Esophagus squamous epithelium (tissue), 5 donors: ENCODE measurements around the gene LYRM2. TPM values are rescaled to one million over a fixed set of nuclear protein-coding genes. Genes with fewer than 3 reads are reported as not detected.

Experiments
- DNase-seq: peaks from one replicate; lab custom pipeline; 2025; lab: John Stamatoyannopoulos, UW
- H3K27ac ChIP-seq, 4 donors: fragments of 200-600 bp; sonication (generic); one replicate each; pipeline ENCODE4 v1.5.1; 2016 to 2019; ENCODE audit warnings: mild to moderate bottlenecking in 1 of 4
- H3K27me3 ChIP-seq, 4 donors: fragments of 200-600 bp; sonication (generic); 1 replicate in 3 of 4; 2 replicates in 1 of 4; pipeline versions ENCODE4 v1.5.1 to v1.6.0; 2017 to 2021; ENCODE audit warnings: antibody characterized with exemption in 1 of 4
- H3K36me3 ChIP-seq, 3 donors: fragments of 200-600 bp; sonication (generic); one replicate each; pipeline ENCODE4 v1.5.1; 2016 to 2019
- H3K4me1 ChIP-seq, 3 donors: fragments of 200-600 bp; sonication (generic); one replicate each; pipeline ENCODE4 v1.5.1; 2017 to 2019
- H3K4me3 ChIP-seq, 4 donors: fragments of 200-600 bp; sonication (generic); 1 replicate in 3 of 4; 2 replicates in 1 of 4; pipeline ENCODE4 v1.5.1; 2016 to 2019; ENCODE audit warnings: mild to moderate bottlenecking in 2 of 4, moderate library complexity in 1 of 4
- H3K9me3 ChIP-seq, 3 donors: fragments of 200-600 bp; sonication (generic); one replicate each; pipeline ENCODE4 v1.5.1; 2016 to 2019
- CTCF ChIP-seq, 6 experiments: fragments of 450-650 bp in 4 of 6; fragments of 200-600 bp in 2 of 6; sonication (generic) in 2 of 6; IDR thresholded peaks; one replicate each; pipeline ENCODE4 v1.5.1; 2016 to 2019; ENCODE audit warnings: antibody characterized with exemption in 6 of 6, mild to moderate bottlenecking in 4 of 6, moderate library complexity in 4 of 6
- POLR2A ChIP-seq, 4 donors: fragments of 450-650 bp; IDR thresholded peaks; one replicate each; pipeline ENCODE4 v1.6.1; 2017; ENCODE audit warnings: antibody characterized with exemption in 4 of 4, mild to moderate bottlenecking in 4 of 4, moderate library complexity in 3 of 4
- WGBS, 2 donors: methylation state at CpG; one replicate each; pipeline ENCODE4 v1.1.5; 2018; 5-methylcytosine and 5-hydroxymethylcytosine counted together
- intact Hi-C: fragments of 100-400 bp; cut with DNase I; formaldehyde crosslinking; loops from one replicate; pipeline ENCODE4 v1.15.0; 2022
- total RNA-seq, 4 donors: library from RNA; depleted of rRNA; stranded (reverse); fragments of >200 nt; gene quantifications; one replicate each; pipeline ENCODE4 v1.1.0, GENCODE V29; 2016
- donor health status: DM: yes; HTN: yes; CAD: no.

Gene LYRM2
- total RNA-seq, 4 donors from 2014 or later: 4.6 to 16.6 (median 15.1) TPM

- Histone ChIP-seq H3K36me3 (no peaks in the 10 kb centered on the region), H3K4me1 (no peaks in the 10 kb centered on the region), H3K27ac (no peak overlapping the region), H3K9me3 (no peaks in the 10 kb centered on the region), H3K27me3 (no peaks in the 10 kb centered on the region), H3K4me3 (no peak overlapping the region)
- intact Hi-C loops: no loop called here
- no peak for DNase-seq
- 60 to 76% methylated on average over 2 of the region's 2 CpGs for WGBS, 2 donors
- TF ChIP-seq POLR2A (IDR thresholded peaks at IDR 0.05): no peak
- no peak for TF ChIP-seq CTCF (IDR thresholded peaks at IDR 0.05)
Measured at GRCh38 chr6:89574910-89575561, 63.5 kb downstream of the LYRM2 start.

- Histone ChIP-seq H3K4me3 (no peak overlapping the region), H3K27ac (no peak overlapping the region)
- TF ChIP-seq CTCF (IDR thresholded peaks at IDR 0.05) (no peak), POLR2A (IDR thresholded peaks at IDR 0.05) (no peak)
Measured at GRCh38 chr6:89567630-89568390, 70.7 kb downstream of the LYRM2 start.

GRCh38 chr6:89566930-89567629 is 71.5 kb downstream of the LYRM2 start:
- TF ChIP-seq CTCF (IDR thresholded peaks at IDR 0.05): no peak
- TF ChIP-seq POLR2A (IDR thresholded peaks at IDR 0.05): no peak
- Histone ChIP-seq H3K4me1 (peaks cover 0 to 24% (median 15%) of the 10 kb centered on the region in 3 donors), H3K9me3 (no peaks in the 10 kb centered on the region), H3K4me3 (no peak overlapping the region), H3K27me3 (peaks cover 0 to 32% (median 0%) of the 10 kb centered on the region in 4 donors), H3K36me3 (peaks cover 0 to 14% (median 0%) of the 10 kb centered on the region in 3 donors), H3K27ac (no peak overlapping the region)
- no peak for DNase-seq
- intact Hi-C loops: no loop called here
- WGBS, 2 donors: 93 to 95% methylated on average over 13 to 16 of the region's 16 CpGs

More at GRCh38 chr6:89567630-89568390, 70.7 kb downstream of the LYRM2 start:
- peaks cover 0 to 14% (median 0%) of the 10 kb centered on the region in 3 donors for H3K36me3 ChIP-seq
- peaks cover 0 to 24% (median 0%) of the 10 kb centered on the region in 4 donors for H3K27me3 ChIP-seq
- peaks cover 0 to 24% (median 15%) of the 10 kb centered on the region in 3 donors for H3K4me1 ChIP-seq
- no peaks in the 10 kb centered on the region for H3K9me3 ChIP-seq
- intact Hi-C loops: no loop called here
- WGBS, 2 donors: 80 to 89% methylated on average over 5 to 6 of the region's 6 CpGs
- no peak for DNase-seq

DNA sequence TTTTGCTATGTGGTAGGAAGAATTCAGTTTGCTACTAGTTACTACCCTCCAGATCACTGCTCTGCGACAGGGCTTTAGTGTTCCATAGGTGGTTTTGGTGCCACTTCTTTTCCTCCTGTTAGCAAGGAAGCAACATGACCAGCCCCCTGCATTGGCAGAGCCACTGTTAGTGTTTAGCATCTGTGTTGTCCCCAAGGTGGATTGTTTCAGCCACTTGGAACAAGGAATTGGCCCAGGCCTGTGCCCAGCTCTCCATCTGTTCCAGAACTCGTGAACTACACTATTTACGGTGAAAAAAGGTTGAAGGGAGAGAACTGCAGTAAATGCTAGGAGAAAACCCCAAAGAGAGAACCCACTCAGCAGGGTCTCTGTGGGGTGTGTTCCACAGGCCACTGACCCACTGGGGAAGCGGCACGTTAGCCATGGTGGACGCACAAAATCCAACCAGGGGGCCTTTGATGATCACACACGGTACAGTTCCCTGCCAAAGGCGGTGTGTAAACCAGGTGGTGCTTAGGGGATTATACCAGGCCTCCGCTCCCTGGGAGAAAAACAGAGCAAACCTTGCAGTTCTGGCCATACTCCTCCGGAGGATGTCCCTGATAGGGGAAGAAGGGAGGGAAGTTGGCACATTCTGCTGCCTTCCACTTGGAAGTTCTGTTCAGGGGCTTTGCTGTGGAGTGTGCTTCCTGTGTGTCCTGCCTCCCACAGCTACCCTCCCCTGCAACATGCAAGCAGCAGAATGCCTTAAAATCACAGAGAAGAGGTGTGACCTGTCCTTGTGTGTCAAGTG is 72.3 kb downstream of the LYRM2 start:
- H3K27ac ChIP-seq: no peak overlapping the region
- no peaks in the 10 kb centered on the region for H3K9me3 ChIP-seq
- WGBS, 2 donors: 95% methylated on average over 6 to 9 of the region's 10 CpGs
- intact Hi-C loops: no loop called here
- DNase-seq: no peak
- H3K36me3 ChIP-seq: peaks cover 0 to 14% (median 0%) of the 10 kb centered on the region in 3 donors
- peaks cover 0 to 24% (median 15%) of the 10 kb centered on the region in 3 donors for H3K4me1 ChIP-seq
- peaks cover 0 to 40% (median 0%) of the 10 kb centered on the region in 4 donors for H3K27me3 ChIP-seq
- TF ChIP-seq CTCF (IDR thresholded peaks at IDR 0.05) (no peak), POLR2A (IDR thresholded peaks at IDR 0.05) (no peak)
- no peak overlapping the region for H3K4me3 ChIP-seq
